GM19468 (cell line): ENCODE measurements around the gene TTL.
"Not testable (repeated sequence)": the region's sequence is repeated elsewhere in the genome, so short reads cannot be mapped to it uniquely, and the experiment has no call there.

Experiments used
- ATAC-seq: cut with Tn5 transposase; IDR thresholded peaks from one replicate; pipeline ENCODE4 v1.9.1; 2021; ENCODE audit warnings: mild to moderate bottlenecking, moderate library complexity, moderate number of reproducible peaks; ENCODE audit not compliant: unreplicated experiment; ENCODE audit errors: extremely low read depth

The TTL gene

DNA sequence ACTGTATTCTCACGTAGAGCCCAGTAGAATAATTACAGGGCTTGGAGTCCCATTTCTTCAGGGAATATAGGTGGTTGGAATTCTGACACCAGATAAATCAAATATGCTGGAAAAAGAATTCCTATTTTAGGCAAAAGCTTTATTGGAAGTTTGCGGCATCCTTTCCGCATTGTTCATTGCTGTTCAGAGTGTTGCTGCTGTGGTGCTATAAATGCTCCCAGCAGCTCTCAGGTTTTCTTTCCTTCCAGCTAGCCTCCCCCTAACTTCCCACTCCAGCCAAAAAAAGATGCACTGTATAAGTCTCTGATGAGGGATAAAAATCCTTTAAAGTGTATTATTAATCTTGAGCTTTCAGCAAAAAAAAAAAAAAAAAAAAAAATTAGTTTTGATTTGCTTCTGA is 34.8 kb downstream of the TTL start:
- no peak for ATAC-seq

DNA sequence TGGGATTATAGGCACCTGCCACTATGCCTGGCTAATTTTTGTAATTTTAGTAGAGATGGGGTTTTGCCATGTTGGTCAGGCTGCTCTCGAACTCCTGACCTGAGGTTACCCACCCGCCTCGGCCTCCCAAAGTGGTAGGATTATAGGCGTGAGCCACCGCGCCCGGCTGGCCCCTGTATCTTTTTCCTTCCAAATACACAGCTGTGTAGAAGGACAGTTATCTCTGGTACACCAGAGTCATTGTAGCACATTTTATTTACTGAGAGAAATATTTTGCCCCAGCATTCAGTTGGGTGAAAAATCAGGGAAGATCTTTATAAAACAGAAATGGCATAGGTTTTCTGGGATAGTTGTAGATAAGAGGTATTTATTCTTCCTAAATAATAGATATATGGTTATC is 36.9 kb downstream of the TTL start:
- ATAC-seq: no peak

DNA sequence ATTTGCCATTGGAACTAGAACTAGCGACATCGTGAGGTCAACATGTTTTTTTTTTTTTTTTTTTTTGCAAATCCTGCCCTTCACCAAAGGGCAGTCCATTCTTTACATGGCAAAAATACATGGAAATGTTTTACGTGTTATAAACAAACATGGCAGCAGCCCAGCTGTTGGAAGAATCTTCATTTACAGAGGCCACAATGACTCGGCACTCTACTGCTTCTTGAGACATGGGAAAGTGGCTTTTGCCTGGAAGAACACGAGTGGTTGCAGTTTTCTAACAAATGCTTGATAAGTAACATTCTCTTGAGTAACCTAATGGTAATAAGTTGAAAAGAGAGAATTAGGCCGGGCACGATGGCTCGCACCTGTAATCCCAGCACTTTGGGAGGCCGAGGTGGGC is 37.5 kb downstream of the TTL start:
- no peak for ATAC-seq

DNA sequence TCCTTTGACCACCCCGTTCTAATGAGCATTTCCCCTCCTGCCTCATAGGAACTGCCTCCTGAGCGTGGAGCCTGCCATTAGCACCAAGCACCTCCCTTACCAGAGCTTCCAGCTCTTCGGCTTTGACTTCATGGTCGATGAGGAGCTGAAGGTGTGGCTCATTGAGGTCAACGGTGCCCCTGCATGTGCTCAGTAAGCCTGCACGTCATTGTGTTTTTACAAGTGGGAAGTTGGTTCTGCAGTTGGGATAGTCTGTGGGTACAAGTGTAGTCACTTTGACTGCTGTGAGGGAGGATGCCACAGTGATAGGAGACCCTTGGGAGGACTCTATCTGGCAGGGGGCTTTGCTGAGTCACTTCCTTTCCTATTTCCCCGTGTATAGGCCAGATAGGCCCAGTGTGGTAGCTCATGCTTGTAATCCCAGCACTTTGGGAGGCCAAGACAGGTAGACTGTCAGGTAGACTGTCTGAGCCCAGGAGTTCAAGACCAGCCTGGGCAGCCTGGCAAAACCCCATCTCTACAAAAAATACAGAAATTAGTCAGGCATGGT is 38.4 kb downstream of the TTL start:
- ATAC-seq: no peak

DNA sequence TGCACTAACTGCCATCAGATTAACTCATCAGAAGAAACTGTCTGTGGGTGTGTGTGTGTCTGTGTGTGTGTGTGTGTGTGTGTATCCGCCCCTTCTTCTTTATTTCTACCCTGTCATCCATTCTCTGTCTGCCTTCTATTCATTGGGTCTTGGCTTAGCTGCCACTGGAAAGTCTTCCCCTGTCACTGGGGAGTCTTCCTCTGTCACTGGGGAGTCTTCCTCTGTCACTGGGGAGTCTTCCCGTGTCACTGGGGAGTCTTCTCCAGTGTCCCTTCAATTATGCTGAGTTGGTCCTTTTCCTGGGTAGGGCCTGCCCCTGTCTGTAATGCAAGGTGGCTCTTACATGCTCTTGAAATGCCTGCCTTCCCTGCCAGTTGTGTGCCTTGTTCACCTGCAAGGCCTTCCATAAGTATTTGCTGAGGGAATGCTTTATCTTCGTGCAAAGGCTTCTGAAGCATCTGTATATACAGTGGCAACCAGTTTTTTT is 41.4 kb downstream of the TTL start:
- no peak for ATAC-seq

DNA sequence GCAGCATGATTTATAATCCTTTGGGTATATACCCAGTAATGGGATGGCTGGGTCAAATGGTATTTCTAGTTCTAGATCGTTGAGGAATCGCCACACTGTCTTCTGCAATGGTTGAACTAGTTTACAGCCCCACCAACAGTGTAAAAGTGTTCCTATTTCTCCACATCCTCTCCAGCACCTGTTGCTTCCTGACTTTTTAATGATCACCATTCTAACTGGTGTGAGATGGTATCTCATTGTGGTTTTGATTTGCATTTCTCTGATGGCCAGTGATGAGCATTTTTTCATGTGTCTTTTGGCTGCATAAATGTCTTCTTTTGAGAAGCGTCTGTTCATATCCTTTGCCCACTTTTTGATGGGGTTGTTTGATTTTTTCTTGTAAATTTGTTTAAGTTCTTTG is 42.3 kb downstream of the TTL start:
- not testable (repeated sequence) for ATAC-seq

DNA sequence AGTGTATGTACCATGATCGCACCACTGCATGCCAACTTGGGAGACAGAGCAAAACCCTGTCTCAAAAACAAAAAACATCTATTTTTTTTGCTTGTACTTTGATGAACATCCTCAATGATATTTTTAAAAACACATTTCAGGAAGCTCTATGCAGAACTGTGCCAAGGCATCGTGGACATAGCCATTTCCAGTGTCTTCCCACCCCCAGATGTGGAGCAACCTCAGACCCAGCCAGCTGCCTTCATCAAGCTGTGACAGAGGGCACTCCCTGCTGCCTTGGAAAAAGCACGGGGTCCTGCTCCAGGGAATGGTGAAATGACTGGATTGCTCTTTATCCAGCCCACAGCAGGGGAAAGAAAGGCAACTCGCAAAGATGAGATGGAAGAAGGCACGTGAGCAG is 46.6 kb downstream of the TTL start:
- no peak for ATAC-seq

DNA sequence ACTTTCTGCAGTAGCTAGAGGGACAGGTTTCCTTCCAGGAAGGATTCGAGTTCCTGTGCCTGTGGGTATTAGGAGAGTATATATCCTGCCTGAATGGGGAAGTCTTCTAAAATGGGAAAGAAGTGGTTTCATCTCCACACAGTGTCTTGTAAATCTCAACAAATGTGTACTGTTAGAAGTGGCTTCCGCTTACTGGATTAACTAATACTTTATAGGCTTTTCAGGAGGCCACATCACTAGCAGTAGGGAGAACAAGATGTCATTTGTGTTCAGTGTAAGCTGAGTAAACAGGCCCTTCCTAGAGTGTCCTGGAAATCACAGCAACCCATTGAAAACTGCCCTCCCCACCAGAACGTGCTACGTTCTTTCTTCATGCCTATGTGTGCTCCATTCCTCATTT is 47.8 kb downstream of the TTL start:
- ATAC-seq: no peak

DNA sequence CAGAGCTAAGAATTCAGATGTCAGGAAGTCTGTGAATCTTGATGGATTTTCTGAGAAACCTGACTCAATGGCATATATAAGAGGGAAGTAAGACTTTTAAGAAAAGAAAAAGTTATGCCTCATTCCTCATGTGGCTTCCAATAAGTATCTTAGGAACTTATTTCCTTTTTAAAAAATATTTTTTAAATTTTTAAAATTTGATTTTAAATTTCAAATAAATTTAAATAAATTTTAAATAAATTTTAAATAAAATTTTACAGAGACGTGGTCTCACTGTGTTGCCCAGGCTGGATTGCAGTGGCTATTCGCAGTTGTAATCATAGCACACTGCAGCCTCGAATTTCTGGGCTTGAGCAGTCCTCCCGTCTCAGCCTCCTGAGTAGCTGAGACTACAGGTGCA is 48.8 kb downstream of the TTL start:
- no peak for ATAC-seq

DNA sequence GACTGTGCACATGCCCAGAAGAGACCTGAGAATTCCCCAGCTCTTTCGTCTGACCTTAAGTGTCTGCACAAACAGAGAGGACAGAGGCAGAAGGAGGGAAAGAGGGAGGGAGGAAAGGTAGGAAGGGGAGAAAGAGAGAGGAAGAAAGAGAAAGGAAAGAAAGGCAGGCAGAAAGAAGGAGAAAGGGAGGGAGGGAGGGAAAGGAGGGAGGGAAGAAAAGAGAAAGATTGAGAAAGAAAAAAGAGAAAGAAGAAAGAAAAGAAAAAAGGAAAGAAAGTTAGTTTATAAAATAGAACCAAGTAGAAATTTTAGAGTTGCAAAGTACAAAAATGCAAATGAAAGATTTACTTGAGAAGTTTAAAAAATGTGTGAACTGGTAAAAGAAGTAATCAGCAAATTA is 52.9 kb downstream of the TTL start:
- ATAC-seq: no peak

DNA sequence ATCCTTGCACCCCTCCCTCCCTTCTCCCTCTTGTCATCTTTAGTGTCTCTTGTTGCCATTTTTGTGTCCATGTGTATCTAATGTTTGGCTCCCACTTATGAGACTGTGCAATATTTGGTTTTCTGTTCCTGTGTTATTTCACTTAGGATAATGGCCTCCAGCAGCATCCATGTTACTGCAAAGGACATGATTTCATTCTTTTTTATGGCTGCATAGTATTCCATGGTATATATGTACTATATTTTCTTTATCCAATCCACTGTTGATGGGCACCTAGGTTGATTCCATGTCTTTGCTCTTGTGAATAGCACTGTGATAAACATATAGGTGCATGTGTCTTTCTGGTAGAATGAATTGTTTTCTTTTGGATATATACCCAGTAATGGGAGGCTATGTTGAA is 54.7 kb downstream of the TTL start:
- not testable (repeated sequence) for ATAC-seq

DNA sequence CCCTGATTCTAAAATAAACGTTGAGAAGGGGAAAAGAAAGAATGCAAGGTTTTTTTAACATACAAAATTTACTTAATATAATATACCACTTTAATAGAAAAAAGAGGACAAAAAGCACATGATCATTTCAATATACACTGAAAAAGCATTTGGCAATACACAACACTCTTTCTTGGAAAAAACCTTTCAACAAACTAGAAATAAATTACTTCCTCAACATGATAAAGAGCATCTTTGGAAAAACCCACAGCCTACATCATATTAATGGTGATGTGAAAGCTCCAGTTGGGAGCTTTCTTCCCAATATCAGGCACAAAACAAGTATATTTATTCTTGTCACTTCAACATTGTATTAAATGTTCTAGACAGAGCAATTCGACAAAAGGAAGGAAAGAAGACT is 57.4 kb downstream of the TTL start:
- ATAC-seq: no peak

DNA sequence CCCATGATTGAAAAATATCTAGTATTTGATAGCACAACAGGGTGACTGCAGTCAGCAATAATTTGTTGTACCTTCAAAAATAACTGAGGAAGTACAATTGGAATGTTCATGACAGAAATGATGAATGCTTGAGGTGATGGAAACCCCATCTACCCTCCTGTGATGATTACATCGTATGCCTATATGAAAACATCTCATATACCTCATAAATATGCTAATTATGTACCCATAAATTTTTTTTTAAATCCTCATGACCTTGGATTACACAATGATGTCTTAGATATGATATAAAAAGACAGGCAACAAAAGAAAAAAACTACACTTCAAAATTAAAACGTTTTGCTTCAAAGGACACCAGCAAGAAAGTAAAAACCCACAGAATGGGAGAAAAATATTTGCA is 59.0 kb downstream of the TTL start:
- ATAC-seq: no peak

DNA sequence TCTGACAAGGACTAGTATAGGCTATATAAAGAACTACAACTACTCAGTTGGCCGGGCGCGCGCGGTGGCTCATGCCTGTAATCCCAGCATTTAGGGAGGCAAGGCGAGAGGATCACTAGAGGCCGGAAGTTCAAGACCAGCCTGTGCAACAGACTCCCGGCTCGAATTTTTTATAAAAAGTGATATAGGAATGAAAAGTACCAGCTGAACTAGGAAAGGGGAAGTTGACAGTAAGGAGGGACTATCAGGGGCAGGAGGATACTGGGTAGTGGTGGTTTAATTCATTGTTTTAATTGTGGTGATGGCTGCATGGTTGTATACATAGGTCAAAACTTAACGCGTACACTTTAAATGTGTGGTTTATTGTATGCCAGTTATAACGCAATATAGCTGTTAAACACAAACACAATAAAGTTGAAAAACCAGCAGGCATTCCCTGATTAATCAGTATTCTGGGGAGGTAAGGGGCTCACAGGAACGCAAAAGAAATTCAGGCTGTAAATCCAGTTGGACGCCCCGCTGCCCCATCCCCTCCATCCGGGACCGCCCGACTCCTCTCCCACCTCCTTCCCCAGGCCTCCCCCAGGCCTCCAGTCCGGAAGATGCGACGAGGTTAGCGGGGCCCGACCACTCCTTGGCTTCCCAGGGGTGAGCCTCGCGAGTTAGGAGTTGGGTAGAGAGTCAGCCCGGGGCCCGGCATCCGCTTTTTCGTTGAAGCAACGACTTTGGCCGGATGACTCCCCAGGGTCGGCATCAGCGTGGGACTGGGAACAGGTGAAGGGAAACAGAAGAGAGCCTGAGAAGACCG is 59.6 kb downstream of the TTL start:
- peak; percentile 14 for ATAC-seq

DNA sequence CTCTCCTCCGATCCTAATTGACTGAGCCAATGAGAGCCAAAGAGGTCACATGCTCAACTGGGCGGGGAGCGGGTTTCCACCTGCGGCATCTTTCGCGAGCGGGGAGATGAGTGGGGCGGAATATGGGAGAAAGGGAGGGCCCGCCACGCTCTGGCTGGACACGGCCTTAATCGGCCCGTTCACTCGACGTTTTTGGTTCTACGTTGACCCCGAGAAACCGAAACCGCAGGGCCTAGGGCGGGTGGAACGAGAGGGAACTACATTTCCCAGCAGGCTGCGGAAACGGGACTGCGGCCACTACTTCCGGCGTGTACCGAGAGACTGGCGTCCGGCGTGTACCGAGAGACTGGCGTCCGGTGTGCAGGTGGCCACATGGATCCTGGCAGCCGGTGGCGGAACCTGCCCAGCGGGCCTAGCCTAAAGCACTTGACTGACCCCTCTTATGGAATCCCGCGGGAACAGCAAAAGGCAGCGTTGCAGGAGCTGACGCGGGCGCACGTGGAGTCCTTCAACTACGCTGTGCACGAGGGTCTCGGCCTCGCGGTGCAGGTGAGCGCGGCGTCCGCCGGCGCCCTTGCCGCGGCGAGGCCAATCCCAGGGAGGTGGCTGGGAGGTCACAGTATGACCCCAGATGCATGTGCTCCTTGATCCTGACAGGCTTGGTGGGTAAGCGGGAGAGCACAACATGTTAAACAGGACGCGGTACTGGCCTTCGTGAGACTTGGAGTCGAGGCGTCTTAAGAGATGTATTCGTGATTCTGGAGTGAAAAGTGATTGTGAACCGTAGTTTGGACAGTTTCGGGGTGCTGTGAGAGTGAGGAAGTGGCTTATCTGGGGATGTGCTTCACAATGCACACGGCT is 60.4 kb downstream of the TTL start, which contains the start of gene POLR1B:
POLR1B (plus strand) TSS at position 343 of the 861 bp plus-strand sequence; CDS start at position 373, 30 bp downstream.
- peak; percentile 50 for ATAC-seq

DNA sequence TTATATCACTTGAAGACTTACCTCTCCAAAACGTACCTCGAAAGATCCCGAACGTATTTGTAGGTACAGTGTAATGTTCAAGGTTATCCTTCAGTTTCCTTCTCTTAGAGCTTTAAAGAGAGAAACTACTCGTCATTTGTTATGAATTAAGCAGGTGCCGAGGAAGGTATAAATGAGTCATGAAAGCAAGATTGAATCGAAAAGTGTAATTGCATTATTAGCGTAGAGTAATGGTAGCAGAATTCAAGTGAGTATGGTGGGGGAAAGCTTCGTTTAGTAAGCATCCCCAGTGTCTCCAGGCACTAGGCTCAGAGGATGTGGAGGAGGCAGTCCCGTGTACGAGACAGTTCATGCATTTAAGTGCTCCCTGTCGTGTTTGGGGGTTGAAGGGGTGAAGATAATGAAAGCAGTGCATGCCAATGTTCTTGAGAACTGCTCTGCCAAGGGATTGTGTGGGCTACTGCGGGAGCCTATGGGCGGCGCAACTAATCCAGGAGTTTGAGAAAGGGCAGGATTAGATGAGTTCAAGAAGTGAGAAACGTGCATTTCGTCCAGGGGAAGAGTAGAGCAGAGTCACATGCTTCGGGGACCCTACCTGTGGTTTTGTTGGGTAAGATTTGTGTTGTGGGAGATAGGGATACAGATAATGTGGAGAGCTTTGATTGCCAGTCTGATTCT is 61.2 kb downstream of the TTL start:
- no peak for ATAC-seq

DNA sequence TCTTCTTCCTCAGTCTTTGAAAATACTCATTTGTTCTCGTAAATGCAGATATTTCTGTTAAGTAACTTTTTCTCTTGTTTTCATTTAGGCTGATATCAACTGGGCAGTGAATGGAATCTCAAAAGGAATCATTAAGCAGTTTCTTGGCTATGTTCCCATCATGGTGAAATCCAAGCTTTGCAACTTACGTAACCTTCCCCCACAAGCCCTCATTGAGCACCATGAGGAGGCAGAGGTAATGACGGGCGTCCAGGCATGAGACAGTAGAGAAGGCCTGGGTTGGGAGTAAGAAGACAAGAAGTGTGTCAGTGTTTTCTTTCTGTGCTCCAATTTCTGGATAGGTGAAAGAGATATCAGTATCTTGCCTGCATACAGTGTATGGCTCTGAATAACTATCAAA is 65.4 kb downstream of the TTL start:
- no peak for ATAC-seq

DNA sequence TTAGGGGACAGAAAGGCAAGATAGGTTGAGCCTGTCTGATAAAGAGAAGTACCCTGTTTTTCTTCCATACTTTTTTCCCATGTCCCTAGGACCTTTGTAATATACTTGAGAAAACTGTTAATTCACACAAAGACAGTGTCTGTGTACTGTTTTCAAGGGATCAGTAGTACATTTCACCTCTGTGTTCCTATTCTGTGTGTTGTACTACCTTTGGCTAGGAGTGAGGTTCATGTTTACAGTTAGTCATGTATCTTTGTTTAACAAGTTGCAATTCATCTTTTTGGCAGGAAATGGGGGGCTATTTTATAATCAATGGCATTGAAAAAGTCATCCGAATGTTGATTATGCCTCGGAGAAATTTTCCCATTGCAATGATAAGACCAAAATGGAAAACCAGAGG is 67.0 kb downstream of the TTL start:
- no peak for ATAC-seq

DNA sequence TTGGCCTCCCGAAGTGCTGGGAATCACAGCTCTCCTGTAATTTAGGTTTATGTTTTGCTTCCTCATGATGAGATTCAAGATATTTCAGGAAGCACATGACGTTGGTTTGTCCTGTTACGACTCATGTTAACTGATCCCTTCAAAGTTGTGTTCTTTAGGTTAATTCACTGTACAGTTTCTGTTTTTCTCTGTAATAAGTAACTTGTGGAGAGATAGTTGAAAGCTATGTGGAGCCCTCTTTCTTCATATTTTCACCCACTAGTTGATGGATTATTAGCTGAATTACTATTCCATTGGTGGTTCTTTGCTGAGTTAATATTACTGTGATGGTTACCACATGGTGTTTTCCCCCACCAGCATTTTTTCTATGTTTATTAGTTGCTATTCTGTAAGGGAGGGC is 84.1 kb downstream of the TTL start:
- ATAC-seq: peak; percentile 42

DNA sequence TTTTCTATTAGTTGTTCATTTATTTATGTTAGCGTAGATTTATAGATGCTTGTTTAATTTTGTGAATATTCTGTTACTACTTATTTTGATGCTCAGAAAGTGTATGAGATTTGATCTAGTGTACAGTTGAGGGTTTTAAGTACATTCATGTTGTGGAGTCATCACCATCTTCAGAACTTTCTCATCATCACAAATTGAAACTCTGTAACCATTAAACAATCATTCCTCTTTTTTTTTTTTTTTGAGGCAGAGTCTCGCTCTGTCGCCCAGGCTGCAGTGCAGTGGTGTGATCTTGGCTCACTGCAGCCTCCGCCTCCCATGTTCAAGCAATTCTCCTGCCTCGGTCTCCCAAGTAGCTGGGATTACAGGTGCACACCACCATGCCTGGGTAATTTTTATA is 84.6 kb downstream of the TTL start:
- not testable (repeated sequence) for ATAC-seq
